ENCODE data around the gene GALR1.

- no peak for TF ChIP-seq POLR2AphosphoS5 (IDR thresholded peaks at IDR 0.05; ENCODE audit: low read depth)
- TF ChIP-seq CTCF (conservative IDR thresholded peaks at IDR 0.05; ENCODE audit: low read depth in 2 of 2) = no peak
- no peak for TF ChIP-seq REST (IDR thresholded peaks at IDR 0.05; ENCODE audit: unreplicated experiment)
- TF ChIP-seq EZH2phosphoT487 (IDR thresholded peaks at IDR 0.05; ENCODE audit: unreplicated experiment) = no peak
- no peak for TF ChIP-seq ETS1 (IDR thresholded peaks at IDR 0.05)
- no peak for TF ChIP-seq EZH2 (IDR thresholded peaks at IDR 0.05; ENCODE audit: low read depth, unreplicated experiment)
- TF ChIP-seq JUNB (IDR thresholded peaks at IDR 0.05; ENCODE audit: unreplicated experiment) = no peak
- no peak for TF ChIP-seq STAT1 (IDR thresholded peaks at IDR 0.05; ENCODE audit: unreplicated experiment)
Measured at GRCh38 chr18:77218642-77219041, 31.0 kb upstream of the GALR1 start.

Measured in GM23338 (cell line).